Stimulated activated CD4-positive, alpha-beta T cell treated with anti-CD3 and anti-CD28 coated beads, Interleukin-2, amount 100 ng/mL, for 24 hours (primary cell): ENCODE results near the gene NIPA2.
"Not testable (repeated sequence)": the region's sequence is repeated elsewhere in the genome, so short reads cannot be mapped to it uniquely, and the experiment has no call there.

ENCODE experiments used
- DNase-seq, 2 donors: peaks; one replicate each; pipeline ENCODE4 v3.0.0-alpha.2; 2020

NIPA2 gene

DNA sequence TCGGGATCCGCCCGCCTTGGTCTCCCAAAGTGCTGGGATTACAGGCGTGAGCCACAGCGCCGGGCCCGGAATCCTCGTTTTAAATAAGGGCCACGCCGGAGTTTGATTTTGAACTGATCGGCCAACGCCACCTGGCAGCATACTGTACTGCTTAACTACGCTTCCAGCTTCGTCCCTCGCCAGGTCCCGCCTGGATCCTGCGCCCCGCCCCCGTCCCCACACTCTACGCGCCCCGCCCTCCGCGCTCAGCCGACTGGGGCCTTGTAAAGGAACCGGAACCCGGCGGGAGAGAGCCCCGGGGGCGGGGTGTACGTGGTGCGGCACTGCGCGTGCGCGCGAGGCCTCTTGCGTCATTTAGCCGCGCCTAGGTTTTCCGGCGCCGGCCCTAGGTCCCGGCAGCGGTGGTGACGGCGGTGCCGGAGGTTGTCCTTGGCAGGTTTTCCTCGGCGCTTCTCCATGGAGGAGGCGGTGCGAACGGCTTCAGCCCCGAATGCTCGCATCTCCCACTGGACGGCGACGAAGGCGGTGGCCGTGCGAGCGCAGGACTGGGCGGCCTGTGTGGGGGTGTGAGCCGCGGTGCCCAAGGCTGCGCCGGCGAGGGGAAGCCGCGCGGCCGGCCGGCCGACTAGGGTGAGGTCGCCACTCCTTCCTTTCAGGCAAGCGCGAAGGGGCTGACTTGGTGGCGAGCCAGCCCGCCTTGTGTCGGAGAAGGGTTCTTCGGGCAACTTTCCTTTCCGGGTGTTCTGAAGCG lies at the start of gene NIPA2:
TSS of gene NIPA2 (plus strand) at position 375 of the 751 bp plus-strand sequence. CDS start 13,066 bp downstream, outside the sequence.
- DNase-seq: peak; percentile 99

GRCh38 chr15:22794063-22794462 lies 44.4 kb upstream of the NIPA2 start:
- no peak for DNase-seq

GRCh38 chr15:22794621-22795167 lies 43.8 kb upstream of the NIPA2 start:
- DNase-seq: no peak

DNA sequence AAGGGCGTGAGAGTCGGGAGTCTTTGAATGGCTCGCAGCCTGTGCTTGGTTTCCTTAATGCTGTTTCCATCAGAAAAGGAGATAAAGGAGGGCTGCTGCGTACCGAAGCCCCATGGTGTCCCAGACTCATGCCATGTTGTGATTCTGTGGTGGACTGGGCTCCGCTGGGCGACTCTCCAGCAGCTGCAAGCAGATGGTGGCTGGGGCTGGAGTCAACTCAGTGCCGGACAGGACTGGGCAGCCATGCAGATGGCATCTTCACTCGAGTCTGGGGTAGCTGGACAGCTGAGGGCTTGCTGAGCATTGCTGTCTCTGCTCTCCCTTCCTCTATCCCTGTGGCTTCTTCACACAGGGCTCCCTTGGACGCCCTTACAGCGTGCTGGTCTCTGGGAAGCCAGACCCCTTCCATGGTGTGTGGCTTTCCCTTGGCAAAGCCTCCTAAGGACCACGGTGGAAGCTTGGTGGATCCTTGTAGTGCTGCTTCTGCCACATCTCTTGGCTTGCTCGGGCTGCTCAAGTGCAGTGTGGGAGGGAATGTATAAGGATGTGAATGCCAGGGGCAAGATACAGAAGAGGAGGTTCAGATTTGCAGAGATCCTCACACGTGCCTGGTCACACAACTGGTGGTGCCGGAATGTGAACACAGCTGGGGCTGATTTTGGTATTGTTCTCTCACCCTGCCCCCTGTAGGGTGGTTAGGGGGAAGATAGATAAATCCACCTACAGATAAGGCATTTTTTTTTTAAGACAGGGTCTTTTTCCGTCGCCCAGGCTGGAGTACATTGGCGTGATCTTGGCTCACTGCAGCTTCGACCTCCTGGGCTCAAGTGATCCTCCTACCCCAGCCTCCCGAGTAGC lies 43.0 kb upstream of the NIPA2 start:
- DNase-seq: no peak

GRCh38 chr15:22796079-22796478 lies 42.4 kb upstream of the NIPA2 start:
- no peak for DNase-seq

- DNase-seq: no peak
These were observed 38.6 kb upstream of the NIPA2 start for GRCh38 chr15:22799902-22800301.

DNA sequence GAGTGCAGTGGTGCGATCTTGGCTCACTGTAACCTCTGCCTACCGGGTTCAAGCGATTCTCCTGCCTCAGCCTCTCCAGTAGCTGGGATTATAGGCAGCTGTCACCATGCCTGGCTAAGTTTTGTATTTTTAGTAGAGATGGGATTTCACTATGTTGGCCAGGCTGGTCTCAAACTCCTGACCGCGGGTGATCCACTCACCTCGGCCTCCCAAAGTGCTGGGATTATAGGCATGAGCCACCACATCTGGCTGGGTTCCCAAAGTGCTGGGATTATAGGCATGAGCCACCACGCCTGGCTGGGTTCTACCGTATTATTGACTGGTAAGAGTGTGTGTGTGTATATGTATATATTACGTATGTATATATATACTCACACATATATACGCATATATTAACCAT lies 35.5 kb upstream of the NIPA2 start:
- not testable (repeated sequence) for DNase-seq

- DNase-seq: no peak
These were observed 32.3 kb upstream of the NIPA2 start for GRCh38 chr15:22806156-22806555.

DNA sequence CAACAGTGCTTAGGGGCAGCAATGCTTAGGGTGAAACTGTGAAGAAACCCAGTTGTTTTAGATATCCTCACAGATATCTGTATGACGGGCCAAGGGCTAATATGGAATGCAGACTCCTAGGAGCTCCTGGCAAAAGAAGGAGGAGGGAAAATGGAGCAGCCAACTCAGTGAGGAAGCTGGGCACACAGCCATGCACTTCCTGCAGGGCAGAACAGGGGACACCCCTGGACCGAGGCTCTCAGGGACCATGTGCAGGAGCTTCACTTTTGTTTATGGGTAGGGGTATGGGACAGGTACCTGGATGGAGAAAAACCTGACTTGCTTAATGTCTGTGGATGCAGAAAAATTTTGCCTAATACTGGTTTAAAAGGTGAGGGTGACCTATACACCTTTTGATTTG lies 31.8 kb upstream of the NIPA2 start:
- DNase-seq: no peak

DNA sequence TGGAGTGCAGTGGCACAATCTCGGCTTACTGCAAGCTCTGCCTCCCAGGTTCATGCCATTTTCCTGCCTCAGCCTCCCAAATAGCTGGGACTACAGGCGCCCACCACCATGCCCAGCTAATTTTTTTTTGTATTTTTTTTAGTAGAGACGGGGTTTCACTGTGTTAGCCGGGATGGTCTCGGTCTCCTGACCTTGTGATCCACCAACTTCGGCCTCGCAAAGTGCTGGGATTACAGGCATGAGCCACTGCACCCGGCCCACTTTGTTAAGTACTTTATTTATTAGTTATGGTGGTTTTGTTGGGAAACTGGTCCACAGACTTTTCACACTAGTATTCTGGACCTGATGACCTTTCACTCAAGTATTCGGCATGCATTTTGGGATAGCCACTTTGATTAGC lies 30.6 kb upstream of the NIPA2 start:
- DNase-seq: not testable (repeated sequence)

DNA sequence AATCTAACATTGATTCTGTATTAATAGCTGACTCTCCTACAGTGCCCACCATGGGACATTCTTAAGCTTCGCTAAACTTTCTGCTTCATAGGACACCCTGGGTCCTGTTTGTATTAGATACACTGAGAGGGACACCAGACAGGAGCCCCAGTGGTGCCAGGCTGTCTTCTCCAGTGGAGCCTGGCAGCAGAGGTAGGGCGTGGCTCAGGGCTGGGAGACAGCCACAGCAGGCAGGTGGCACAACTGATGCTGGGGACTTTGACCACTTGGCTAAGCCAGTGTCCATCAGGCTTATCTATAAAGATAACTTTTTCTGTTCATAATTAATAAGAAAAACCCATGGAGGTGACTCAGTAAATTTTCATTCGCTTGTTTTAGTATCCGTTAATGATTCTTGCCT lies 30.2 kb upstream of the NIPA2 start:
- DNase-seq: no peak

- no peak for DNase-seq
These were observed 29.6 kb upstream of the NIPA2 start for GRCh38 chr15:22808761-22809280.

- no peak for DNase-seq
These were observed 28.2 kb upstream of the NIPA2 start for GRCh38 chr15:22810033-22810852.

GRCh38 chr15:22810853-22811338 lies 27.6 kb upstream of the NIPA2 start:
- no peak for DNase-seq

GRCh38 chr15:22811640-22812039 lies 26.8 kb upstream of the NIPA2 start:
- no peak for DNase-seq

DNA sequence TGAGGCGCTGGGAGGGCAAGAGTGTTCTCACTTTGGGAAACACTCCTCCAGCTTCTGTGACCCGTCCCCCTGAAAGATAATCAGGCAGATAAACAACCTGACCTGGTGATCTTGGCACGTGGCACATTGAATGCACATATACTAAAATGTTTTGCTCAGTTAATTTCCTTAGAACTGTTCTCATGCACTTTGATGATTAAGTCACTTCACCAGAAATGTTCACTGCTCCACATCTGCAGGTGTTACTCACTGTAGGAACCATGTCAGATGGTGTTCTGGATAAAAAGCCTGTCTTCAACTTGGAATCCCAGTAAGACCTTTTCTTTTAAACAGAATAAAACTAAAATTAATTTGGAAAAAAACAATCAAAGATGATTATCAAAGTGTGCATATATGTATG lies 24.6 kb upstream of the NIPA2 start:
- DNase-seq: no peak

DNA sequence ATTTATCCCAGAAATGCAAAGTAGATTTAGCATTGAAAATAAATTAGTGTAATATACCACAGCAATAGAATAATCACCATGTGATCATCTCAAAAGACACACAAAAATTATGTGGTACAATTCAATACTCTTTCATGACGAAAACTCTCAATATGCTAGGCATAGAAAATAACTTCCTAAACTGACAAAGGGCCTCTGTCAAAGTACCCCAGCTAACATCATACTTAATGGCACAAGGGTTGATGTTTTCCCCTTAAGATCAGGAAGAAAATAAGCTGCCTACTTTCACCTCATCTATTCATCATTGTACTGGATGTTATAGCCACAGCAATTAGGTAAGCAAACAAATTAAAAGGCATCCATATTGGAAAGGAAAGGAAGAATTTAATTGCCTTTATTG lies 22.7 kb upstream of the NIPA2 start:
- no peak for DNase-seq

DNA sequence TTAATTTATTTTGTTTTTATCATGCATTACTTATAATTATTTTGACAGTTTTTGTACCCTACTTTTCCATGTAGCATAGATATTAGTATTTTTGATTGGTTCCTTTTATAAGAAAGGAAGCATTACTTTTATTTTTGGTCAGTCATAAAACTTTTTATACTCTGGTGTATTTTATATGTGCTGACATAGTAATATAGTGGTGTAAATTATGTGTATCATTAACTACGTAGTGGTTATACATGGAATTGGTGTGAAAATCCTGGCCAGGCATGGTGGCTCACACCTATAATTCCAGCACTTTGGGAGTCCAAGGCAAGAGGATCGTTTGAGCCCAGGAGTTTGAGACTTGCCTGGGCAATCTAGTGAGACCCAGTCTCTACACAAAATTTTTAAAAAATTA lies 18.8 kb upstream of the NIPA2 start:
- DNase-seq: no peak

GRCh38 chr15:22823495-22824128 lies 14.9 kb upstream of the NIPA2 start:
- DNase-seq: no peak

DNA sequence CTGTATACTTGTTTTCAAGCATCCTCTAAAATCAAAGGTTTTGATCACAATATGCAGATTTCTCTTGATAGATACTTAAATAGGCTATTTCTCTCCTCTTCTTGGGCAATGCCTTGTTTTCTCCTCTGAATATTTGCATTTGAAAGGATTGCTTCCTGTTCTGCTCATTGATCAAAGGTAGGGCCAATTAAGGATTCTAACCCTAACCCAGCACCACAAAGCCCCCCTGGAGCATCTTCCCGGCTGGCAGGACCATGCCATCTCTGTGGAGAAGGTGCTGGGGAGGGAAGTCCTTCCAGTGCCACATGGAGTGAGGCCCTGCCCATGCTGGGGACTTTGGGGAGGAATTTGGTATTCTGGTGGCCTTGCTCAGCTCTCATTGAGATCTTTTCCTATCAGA lies 11.3 kb upstream of the NIPA2 start:
- no peak for DNase-seq

DNA sequence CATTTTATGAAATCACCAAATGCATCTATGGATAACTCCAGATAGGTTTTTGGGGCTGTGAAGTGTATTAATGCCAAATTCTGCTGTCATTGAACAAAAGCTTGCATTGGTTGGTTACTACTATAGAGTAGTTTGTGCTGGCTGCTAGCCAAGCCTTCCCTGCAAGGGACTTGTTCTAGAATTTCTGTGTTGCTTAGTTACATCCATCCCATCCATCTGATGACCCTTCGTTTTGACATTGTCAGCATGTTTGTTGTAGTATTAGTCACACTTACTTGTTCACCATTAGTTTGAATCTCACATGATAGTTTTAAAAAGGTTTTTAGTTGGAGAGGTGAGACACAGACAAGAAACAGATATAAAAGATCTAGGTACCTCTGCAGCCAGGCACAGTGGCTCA lies 7.0 kb upstream of the NIPA2 start:
- DNase-seq: no peak

- DNase-seq: no peak
These were observed 705 bp downstream of the NIPA2 start for GRCh38 chr15:22839046-22839695.
